Measurements from ENCODE around the gene EPHB3.

EPHB3 gene

DNA sequence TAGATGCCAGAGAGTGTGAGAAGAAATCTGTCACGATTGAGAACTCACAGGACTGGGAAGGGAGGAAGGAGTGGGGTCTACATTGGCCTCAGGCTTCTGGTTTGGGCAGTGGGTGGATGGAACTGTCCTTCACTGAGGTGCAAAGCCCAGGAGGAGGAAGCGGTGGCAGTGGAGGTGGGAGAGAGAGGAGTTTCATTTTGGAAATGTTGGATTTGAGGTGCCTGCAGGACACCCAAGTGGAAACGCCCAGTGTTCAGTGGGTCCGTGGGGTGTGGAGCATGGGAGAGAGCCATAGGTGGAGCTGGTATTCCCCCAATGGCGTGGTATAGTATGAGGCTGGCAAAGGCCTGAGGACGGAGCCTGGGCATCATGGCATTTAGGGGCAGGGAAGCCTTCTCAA is 9.3 kb upstream of the EPHB3 start:
- Mint-ChIP-seq H3K27me3 (peaks cover 50 to 55% of the 10 kb centered on the region in 2 donors), H3K4me1 (no peaks in the 10 kb centered on the region), H3K27ac (no peak overlapping the region), H3K9me3 (no peaks in the 10 kb centered on the region), H3K36me3 (no peaks in the 10 kb centered on the region), H3K4me3 (no peak overlapping the region)
- DNase-seq (no peak), ATAC-seq (replicated peaks) (no peak)

DNA sequence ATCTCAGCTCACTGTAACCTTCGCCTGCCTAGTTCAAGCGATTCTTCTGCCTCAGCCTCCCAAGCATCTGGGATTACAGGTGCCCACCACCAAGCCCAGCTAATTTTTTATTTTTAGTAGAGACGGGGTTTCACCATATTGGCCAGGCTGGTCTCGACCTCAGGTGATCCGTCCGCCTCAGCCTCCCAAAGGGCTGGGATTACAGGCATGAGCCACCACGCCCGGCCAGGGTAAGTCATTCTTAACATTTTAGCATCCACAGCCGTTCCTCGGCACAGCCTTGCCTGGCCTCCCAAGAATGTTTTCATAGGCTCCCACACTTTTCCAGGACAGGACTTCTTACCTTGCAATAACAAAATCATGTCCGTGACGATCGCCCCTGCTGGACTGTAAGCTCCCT is 8.7 kb upstream of the EPHB3 start:
- DNase-seq (no peak), ATAC-seq (replicated peaks) (no peak)
- Mint-ChIP-seq H3K4me3 (no peak overlapping the region), H3K36me3 (no peaks in the 10 kb centered on the region), H3K27ac (no peak overlapping the region), H3K4me1 (no peaks in the 10 kb centered on the region), H3K9me3 (no peaks in the 10 kb centered on the region), H3K27me3 (peaks cover 56 to 61% of the 10 kb centered on the region in 2 donors)

DNA sequence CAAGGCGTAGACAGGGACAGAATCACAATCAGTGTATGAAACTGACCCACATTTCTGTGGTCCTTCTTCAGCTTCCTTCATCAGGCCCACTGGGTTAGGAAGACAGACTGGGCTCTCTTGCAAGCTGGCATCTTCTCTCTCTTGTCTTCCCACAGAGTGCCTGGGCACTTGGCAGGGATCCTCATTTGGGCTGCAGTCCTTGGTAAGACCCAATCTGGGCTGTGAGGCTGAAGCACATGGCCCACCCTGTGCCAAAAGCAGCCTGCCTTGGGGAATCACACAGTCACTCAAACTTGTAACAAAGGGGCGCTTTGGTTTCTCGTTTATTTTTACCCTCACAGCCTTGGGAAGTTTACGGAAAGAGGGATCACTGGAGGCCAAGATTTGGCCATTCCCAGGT is 8.2 kb upstream of the EPHB3 start:
- no peak overlapping the region for H3K27ac Mint-ChIP-seq
- H3K36me3 Mint-ChIP-seq: no peaks in the 10 kb centered on the region

DNA sequence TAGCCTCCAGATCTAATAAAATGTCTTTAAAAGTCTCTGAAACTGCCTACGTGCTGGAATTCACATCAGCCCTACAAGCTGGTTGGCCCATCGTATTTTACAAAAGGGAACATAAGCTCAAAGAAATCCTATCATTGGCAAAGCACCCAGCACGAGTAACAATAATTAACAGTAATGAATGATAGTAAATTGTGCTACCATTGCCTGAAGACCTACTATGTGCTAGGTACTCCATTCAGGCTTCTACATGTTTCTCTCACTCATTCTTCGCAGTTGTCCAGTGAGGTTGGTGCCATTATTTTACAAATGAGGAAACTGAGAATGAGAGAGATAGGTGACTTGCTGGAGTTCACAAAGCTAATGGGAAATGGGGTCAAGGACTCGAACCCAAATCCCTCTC is 7.1 kb upstream of the EPHB3 start:
- Mint-ChIP-seq H3K27ac (no peak overlapping the region), H3K9me3 (no peaks in the 10 kb centered on the region), H3K4me3 (no peak overlapping the region), H3K4me1 (no peaks in the 10 kb centered on the region), H3K36me3 (no peaks in the 10 kb centered on the region), H3K27me3 (peaks cover 67 to 77% of the 10 kb centered on the region in 2 donors)
- no peak for DNase-seq
- no peak for ATAC-seq (replicated peaks)

More for the DNA sequence above, 8.2 kb upstream of the EPHB3 start:
- peaks cover 61 to 66% of the 10 kb centered on the region in 2 donors for H3K27me3 Mint-ChIP-seq
- DNase-seq (no peak), ATAC-seq (replicated peaks) (no peak)
- H3K4me1 Mint-ChIP-seq: no peaks in the 10 kb centered on the region
- H3K9me3 Mint-ChIP-seq: no peaks in the 10 kb centered on the region
- no peak overlapping the region for H3K4me3 Mint-ChIP-seq

DNA sequence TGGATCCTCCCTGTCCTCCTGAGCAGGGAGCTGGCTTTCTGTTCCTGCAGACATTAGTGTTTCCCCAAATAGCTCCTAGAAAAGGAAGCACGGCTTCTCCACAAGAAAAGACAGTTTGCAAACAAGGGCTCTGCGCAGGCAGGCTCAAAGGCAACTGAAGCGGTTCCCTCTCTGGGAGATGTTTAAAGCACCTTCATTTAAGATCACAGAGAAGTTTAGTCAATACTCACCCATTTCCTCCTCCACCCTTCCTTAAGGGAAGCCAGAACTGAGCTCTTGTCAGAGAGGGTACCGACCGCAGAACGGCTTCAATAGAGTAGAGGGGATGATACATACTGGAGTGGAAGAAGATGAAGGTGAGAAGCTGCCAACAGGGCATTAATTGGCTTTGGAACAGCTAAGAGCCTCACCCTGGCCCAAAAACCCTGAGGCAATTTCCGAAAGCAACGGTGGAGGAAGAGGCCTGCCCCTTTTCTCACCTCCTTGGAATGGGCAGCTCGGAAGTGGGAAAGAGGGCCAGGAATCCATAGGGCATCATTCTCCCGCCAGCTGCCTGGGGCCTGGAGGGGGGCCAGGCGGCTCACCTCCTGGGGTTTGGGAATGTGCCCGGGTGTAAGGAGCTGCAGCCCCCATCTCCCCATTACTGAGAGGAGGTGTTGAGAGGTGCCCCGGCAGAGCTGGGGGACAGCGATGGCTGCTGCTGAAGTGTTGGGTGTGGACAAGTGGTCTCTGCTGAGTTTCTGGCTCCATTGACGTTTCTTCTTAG is 4.8 kb upstream of the EPHB3 start:
- H3K9me3 Mint-ChIP-seq: no peaks in the 10 kb centered on the region
- H3K27ac Mint-ChIP-seq: no peak overlapping the region
- H3K4me3 Mint-ChIP-seq: no peak overlapping the region
- DNase-seq (no peak), ATAC-seq (replicated peaks) (no peak)
- no peaks in the 10 kb centered on the region for H3K36me3 Mint-ChIP-seq
- H3K27me3 Mint-ChIP-seq: peaks cover 63 to 76% of the 10 kb centered on the region in 2 donors
- H3K4me1 Mint-ChIP-seq: peaks cover 12 to 15% of the 10 kb centered on the region in 2 donors

DNA sequence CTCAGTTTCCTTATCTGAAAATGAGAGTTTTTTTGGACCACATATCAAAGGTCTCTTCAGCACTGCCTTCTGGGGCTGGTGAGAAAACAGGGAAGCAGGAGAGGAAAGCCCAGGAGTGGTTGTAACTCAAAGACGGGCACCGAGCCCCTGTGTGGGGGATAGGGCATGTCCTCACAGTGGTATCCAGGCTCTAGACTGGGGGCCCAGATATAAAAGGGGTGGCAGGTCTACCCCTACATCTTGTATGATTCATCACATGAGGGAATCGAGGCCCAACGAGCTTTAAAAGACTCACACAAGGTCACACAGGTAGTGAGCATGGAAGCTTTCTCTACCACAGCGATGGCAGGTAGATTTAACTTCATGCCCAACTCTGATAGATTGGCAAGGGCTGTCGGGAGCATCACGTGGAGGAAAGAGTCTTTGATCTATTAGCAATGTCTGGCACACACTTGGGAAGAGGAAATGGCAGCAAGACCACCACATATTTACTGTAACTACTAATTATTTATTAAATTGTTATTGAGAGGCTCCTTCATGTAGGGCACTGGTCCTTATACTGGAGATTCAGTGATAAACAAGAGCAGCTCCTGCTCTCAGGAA is 4.1 kb upstream of the EPHB3 start:
- no peak for ATAC-seq (replicated peaks)
- no peaks in the 10 kb centered on the region for H3K9me3 Mint-ChIP-seq
- H3K4me3 Mint-ChIP-seq: no peak overlapping the region
- H3K27me3 Mint-ChIP-seq: peaks cover 57 to 70% of the 10 kb centered on the region in 2 donors
- no peak overlapping the region for H3K27ac Mint-ChIP-seq
- H3K36me3 Mint-ChIP-seq: no peaks in the 10 kb centered on the region
- no peak for DNase-seq
- H3K4me1 Mint-ChIP-seq: peaks cover 12 to 16% of the 10 kb centered on the region in 2 donors

DNA sequence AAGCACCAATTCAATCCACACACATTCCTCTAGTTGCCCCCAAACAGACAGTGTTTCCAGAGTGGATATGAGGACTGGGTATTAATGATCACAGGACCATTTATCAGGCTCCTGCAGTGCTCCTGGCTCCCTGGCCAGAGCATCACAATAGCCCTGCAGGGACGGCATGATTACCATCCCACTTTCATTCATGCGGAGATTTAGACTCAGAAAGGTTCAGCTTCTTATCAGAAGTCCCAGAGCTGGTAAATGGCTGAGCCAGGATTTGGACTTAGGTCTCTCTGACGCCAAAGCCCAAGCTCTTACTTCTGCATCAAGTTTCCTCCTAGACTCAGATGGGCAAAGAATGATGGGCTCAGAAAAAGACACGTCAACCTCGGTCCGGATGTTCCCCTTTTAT is 2.9 kb upstream of the EPHB3 start:
- Mint-ChIP-seq H3K36me3 (no peaks in the 10 kb centered on the region), H3K4me1 (peaks cover 12 to 16% of the 10 kb centered on the region in 2 donors), H3K9me3 (no peaks in the 10 kb centered on the region), H3K27ac (no peak overlapping the region), H3K4me3 (no peak overlapping the region), H3K27me3 (peaks cover 48 to 61% of the 10 kb centered on the region in 2 donors)
- DNase-seq: no peak
- no peak for ATAC-seq (replicated peaks)

DNA sequence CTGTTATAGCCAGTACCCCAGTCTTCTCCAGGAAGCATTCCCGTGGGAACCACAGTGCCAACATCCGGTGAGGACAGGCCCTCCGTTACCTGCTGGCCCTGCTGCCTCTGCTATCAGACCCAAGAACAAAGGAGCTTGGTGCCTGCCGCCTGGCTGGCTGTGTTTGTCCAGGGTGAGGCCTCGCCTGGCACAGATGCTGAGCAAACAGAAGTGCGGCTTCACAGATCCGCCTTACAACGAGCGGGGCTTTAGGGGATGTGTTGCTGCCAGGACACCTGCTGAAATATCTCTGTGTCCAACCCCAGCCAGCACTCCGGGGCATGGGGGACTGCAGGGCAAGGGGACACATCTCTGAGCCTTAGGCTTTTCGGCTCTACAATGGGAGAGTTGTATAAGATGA is 2.2 kb upstream of the EPHB3 start:
- no peak overlapping the region for H3K27ac Mint-ChIP-seq
- no peaks in the 10 kb centered on the region for H3K36me3 Mint-ChIP-seq
- peaks cover 47 to 61% of the 10 kb centered on the region in 2 donors for H3K27me3 Mint-ChIP-seq
- H3K4me1 Mint-ChIP-seq: peaks cover 12 to 16% of the 10 kb centered on the region in 2 donors
- no peak for DNase-seq
- ATAC-seq (replicated peaks): no peak
- no peak overlapping the region for H3K4me3 Mint-ChIP-seq
- no peaks in the 10 kb centered on the region for H3K9me3 Mint-ChIP-seq

DNA sequence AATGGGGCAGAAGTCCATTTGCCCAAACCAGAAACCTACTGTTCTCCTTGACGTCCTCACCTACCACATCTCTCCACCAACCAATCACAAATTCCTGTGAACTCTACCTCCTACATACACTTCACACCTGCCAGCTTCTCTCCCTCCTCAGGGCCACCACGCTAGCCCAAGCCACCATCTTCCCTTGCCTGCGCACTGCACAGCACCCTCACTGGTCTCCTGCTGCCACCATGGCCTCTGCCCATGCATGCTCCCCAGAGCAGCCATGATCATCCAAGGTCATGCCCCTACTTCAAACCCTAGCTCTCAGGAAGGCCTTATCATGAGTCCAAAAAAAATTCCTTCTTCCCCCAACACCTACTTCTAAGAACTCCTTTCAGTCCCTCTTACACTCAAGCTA is 1.1 kb upstream of the EPHB3 start:
- no peaks in the 10 kb centered on the region for H3K9me3 Mint-ChIP-seq
- no peaks in the 10 kb centered on the region for H3K36me3 Mint-ChIP-seq
- H3K4me3 Mint-ChIP-seq: peak overlapping the region; percentile 72 to 76
- H3K27ac Mint-ChIP-seq: no peak overlapping the region
- H3K4me1 Mint-ChIP-seq: peaks cover 12 to 16% of the 10 kb centered on the region in 2 donors
- DNase-seq (no peak), ATAC-seq (replicated peaks) (no peak)
- H3K27me3 Mint-ChIP-seq: peaks cover 52 to 67% of the 10 kb centered on the region in 2 donors

DNA sequence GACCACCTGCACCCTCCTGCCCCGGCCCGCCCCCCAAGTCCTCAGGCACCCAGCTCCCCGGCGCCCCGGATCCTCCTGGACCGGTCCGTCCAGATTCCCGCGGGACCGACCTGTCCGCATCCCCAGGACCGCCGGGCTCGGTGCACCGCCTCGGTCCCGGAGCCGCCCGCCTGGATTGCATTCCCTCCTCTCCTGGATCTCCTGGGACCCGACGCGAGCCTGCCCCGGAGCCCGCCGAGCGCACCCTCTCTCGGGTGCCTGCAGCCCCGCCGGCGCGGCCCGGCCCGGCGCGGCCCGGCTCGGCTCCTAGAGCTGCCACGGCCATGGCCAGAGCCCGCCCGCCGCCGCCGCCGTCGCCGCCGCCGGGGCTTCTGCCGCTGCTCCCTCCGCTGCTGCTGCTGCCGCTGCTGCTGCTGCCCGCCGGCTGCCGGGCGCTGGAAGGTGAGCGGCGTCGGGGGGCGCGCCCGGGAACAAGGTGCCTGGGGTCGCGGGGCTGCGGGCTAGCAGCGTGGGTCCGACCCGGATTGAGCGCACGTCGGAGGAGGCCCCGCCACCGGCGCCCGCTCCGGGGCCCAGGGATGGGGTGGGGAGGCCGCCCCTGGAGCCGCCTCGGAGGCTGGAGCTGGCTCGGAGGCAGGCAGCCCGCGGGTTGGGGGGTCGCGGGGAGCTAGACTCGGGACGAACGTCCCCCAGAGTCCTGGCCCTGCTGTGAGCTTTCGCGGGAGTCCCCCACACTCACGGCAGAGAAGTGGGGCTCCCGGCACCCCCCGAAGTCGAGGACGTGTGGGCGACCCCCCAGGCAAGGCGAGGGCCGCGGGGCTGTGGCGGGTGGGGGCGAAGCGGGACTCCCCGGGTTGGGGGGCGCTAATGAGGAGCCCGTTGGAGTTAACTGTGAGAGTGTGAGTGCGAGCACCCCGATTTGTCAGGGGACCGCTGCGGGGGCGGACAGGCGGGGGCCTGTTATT is 610 bp downstream of the EPHB3 start:
- peaks cover 45 to 64% of the 10 kb centered on the region in 2 donors for H3K27me3 Mint-ChIP-seq
- peak overlapping the region; percentile 72 to 76 for H3K4me3 Mint-ChIP-seq
- H3K9me3 Mint-ChIP-seq: no peaks in the 10 kb centered on the region
- no peak for DNase-seq
- H3K36me3 Mint-ChIP-seq: no peaks in the 10 kb centered on the region
- H3K27ac Mint-ChIP-seq: peak overlapping the region; percentile 44
- peaks cover 12 to 16% of the 10 kb centered on the region in 2 donors for H3K4me1 Mint-ChIP-seq
- ATAC-seq (replicated peaks): peak in 1 of 2 donors; percentile 10

DNA sequence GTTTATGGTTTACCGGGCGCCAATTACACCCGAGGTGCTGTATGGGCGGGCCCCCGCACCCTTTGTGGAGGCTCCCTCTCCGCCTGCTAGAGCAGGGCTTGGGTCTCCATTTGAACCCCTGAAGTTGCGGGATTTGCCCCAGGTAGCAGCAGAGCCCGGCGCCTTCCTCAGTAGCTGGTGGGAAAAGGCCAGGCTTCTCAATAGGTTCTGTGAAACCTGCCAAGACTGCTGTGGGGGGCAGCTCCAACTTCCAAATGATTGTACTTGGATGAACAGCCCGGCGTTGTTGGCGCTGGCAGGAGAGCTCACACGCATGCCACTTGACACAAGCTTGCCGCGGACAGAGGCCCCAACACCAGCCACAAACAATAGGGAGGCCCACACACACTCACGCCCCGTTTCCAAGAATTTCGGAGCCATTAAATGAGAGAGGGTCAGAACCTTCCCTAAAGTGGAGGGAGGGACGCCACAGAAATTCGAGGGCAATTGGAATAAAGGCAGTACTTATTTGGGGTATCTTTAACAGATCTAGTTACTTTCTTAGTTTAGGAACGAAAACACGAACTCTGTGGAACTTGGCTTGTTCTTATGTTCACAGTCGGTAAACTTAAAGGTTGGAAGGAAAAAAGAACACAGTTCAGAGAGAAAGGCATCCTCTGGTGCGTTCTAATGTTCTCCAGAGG is 1.4 kb downstream of the EPHB3 start:
- Mint-ChIP-seq H3K4me3 (no peak overlapping the region), H3K4me1 (peaks cover 12 to 16% of the 10 kb centered on the region in 2 donors), H3K9me3 (no peaks in the 10 kb centered on the region), H3K36me3 (no peaks in the 10 kb centered on the region), H3K27ac (no peak overlapping the region), H3K27me3 (peaks cover 45 to 64% of the 10 kb centered on the region in 2 donors)
- no peak for DNase-seq
- ATAC-seq (replicated peaks): no peak

DNA sequence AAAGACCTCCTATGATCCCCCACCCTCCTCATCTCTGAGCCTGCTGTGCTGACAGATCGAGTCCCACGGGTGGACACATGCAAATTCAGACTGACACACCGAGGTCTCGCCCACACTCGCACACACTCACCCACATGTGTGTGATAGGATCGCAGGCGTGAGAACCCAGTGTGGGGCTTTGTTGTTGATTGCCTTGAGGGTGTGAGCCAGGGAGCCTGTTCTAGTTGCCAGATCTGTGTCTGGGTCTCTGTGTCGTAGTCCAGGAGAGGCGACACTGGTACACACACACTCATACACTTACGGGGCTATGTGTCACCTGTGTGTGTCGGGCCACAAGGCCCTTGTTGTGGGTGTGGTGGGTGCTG is 2.0 kb downstream of the EPHB3 start:
- Mint-ChIP-seq H3K4me1 (peaks cover 14 to 21% of the 10 kb centered on the region in 2 donors), H3K4me3 (no peak overlapping the region), H3K27ac (no peak overlapping the region), H3K36me3 (no peaks in the 10 kb centered on the region), H3K9me3 (no peaks in the 10 kb centered on the region), H3K27me3 (peaks cover 45 to 64% of the 10 kb centered on the region in 2 donors)
- no peak for ATAC-seq (replicated peaks)
- no peak for DNase-seq

DNA sequence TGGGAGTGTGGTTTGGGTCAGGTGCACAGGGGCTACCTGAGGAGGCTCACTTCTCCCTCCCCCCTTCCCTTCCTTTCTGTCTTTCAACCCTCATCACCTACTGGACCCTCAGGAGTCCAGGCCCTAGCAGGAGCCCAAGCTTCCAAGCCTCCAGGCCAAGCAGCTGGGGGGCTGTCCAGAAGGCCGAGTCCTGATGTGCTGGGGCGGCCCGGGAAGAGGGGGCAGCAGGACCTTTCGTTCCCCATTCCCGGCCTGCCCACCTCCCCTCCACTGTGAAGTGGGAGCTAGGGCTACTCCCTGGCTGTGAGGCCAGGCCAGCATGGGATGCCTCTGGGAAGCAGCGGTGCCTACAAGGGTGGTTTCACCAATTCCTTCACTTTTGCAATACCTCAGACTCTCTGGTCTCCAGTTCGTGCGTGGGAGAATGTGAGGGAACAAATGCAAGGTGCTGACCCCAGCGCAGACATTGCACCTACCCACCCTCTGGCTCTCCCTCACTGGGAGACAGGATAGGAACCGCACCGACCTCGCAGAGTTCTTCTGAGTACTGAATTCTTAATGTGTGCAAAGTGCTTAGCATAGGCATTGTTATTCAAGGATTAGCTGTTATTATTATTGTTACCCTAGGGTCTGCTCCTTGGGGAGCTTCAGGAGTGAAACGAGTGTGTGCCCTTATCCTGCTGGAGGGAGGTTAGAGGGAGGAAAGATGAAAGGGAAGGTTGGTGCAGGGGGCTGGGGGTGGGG is 2.5 kb downstream of the EPHB3 start:
- peaks cover 14 to 22% of the 10 kb centered on the region in 2 donors for H3K4me1 Mint-ChIP-seq
- no peak for ATAC-seq (replicated peaks)
- no peaks in the 10 kb centered on the region for H3K36me3 Mint-ChIP-seq
- H3K4me3 Mint-ChIP-seq: no peak overlapping the region
- no peaks in the 10 kb centered on the region for H3K9me3 Mint-ChIP-seq
- H3K27me3 Mint-ChIP-seq: peaks cover 47 to 61% of the 10 kb centered on the region in 2 donors
- no peak for DNase-seq
- no peak overlapping the region for H3K27ac Mint-ChIP-seq

All from stimulated activated naive B cell treated with anti-CD40 and anti-IgM and Interleukin-4, amounts not matched to agents 10 μg/mL and 1 μg/mL and 100 μg/mL, for 72 hours (primary cell).